Body of pancreas (tissue), 4 donors: Measurements from ENCODE around the gene APBA2.

ENCODE experiments used
- CTCF ChIP-seq, 7 experiments: fragments of 450-650 bp in 4 of 7; fragments of 200-600 bp in 3 of 7; sonication (generic) in 3 of 7; IDR thresholded peaks; one replicate each; pipeline ENCODE4 v1.5.1; 2016 to 2019; ENCODE audit warnings: antibody characterized with exemption in 7 of 7
- POLR2A ChIP-seq, 3 donors: fragments of 450-650 bp; IDR thresholded peaks; one replicate each; pipeline ENCODE4 v1.6.1; 2016; ENCODE audit warnings: antibody characterized with exemption in 3 of 3, mild to moderate bottlenecking in 2 of 3

- TF ChIP-seq CTCF (IDR thresholded peaks at IDR 0.05): no peak
- TF ChIP-seq POLR2A (IDR thresholded peaks at IDR 0.05): no peak
Measured at GRCh38 chr15:29150515-29151483, 265.0 kb downstream of the APBA2 start.
